ENCODE results near the gene PPP1CB. TPM values are rescaled to one million over a fixed set of nuclear protein-coding genes. Genes with fewer than 3 reads are reported as not detected.

PPP1CB gene
- polyA plus RNA-seq, 1 of the 3 experiments (the other 2 are of a cell fraction) = 24.7 TPM

DNA sequence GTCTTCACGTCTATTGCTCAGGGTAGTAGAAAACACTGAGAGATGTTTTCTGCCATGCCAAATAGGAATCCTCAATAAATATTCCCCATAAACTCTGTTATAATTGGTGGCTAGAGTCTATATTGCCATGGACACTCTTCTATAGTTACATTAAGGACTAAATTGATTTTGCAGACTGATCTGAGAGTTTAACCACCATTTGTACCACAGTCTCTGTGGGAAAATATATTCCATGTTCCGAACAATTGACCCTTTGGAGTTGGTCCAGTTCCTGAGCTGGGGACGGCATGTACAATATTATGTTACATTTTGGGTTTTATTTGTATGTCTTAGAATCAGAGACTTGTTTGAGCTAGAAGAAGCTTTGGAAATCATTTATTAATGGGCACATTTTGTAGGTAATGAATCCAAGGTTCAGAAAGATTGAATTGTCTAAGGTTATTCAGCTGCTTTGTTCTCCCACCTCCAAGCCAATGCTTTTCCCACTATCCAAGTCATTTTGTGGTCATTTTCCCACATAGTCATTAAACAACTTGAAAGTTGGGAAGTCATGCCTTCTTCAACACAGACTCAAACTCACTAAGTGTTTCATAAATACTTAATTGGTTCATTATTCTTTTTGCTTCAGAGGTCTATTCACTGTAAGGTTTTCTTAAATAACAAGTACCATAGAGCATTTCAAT is 5.1 kb upstream of the PPP1CB start (continued):
- TF ChIP-seq, protein P1, sequence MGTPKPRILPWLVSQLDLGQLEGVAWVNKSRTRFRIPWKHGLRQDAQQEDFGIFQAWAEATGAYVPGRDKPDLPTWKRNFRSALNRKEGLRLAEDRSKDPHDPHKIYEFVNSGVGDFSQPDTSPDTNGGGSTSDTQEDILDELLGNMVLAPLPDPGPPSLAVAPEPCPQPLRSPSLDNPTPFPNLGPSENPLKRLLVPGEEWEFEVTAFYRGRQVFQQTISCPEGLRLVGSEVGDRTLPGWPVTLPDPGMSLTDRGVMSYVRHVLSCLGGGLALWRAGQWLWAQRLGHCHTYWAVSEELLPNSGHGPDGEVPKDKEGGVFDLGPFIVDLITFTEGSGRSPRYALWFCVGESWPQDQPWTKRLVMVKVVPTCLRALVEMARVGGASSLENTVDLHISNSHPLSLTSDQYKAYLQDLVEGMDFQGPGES (IDR thresholded peaks at IDR 0.05; ENCODE audit: low read depth, low read length) = no peak
- no peak for TF ChIP-seq TCF12 (IDR thresholded peaks at IDR 0.05)
- TF ChIP-seq, protein P2, sequence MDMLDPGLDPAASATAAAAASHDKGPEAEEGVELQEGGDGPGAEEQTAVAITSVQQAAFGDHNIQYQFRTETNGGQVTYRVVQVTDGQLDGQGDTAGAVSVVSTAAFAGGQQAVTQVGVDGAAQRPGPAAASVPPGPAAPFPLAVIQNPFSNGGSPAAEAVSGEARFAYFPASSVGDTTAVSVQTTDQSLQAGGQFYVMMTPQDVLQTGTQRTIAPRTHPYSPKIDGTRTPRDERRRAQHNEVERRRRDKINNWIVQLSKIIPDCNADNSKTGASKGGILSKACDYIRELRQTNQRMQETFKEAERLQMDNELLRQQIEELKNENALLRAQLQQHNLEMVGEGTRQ (IDR thresholded peaks at IDR 0.05; ENCODE audit: borderline replicate concordance, low read depth, low read length) = no peak
- TF ChIP-seq RFX5 (IDR thresholded peaks at IDR 0.05; ENCODE audit: low read length) = no peak
- TF ChIP-seq EZH2phosphoT487 (IDR thresholded peaks at IDR 0.05; ENCODE audit: borderline replicate concordance, low read depth) = no peak
- no peak for TF ChIP-seq TAF1 (IDR thresholded peaks at IDR 0.05; ENCODE audit: borderline replicate concordance, low read depth, low read length)
- TF ChIP-seq EP300 (IDR thresholded peaks at IDR 0.05; ENCODE audit: borderline replicate concordance in 1 of 2, low read depth in 1 of 2, low read length in 1 of 2) = no peak
- TF ChIP-seq TEAD4 (IDR thresholded peaks at IDR 0.05; ENCODE audit: borderline replicate concordance, insufficient read depth) = no peak

DNA sequence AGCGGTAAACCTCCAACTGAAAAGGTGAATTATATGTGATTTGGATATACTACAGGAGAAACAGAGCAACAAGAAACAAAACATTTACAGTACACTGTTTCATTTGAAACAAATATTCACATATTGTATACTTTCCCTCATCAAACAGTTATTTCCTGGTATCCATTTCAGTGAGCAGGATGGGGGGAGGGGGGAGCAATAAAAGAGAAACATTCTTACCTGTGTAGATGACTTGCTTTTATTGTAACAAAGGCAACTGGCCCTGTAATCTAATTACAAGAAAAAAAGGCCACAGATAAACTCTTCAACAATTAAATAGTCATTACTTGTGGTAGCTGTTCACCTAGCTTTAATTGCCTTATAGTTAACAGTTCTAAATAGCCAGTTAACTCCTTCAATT is 3.9 kb upstream of the PPP1CB start:
- 95% methylated on average over 1 of the region's 1 CpG for WGBS (ENCODE audit: low lambda C conversion rate)
- Histone ChIP-seq H3K9me2 (no peaks in the 10 kb centered on the region), H3K4me3 (ENCODE audit: low read depth in 2 of 2, low read length in 1 of 2) (no peak overlapping the region), H2AFZ (ENCODE audit: low read depth) (no peak overlapping the region), H3K27ac (ENCODE audit: low read depth in 2 of 2, low read length in 1 of 2) (no peak overlapping the region), H3K27me3 (ENCODE audit: insufficient read depth) (no peaks in the 10 kb centered on the region), H3K36me3 (replicated peaks in 1 of 2; ENCODE audit: control insufficient read depth in 1 of 2, insufficient read depth in 2 of 2, low read length in 1 of 2) (no peaks in the 10 kb centered on the region), H3F3A (replicated peaks; ENCODE audit: insufficient read depth) (no peaks in the 10 kb centered on the region), H3K9me3 (no peaks in the 10 kb centered on the region), H3K4me2 (no peak overlapping the region), H3K9ac (no peak overlapping the region), H3K79me2 (ENCODE audit: insufficient read depth) (peaks cover 9% of the 10 kb centered on the region), H3K4me1 (ENCODE audit: control insufficient read depth in 1 of 2, insufficient read depth in 2 of 2, low read depth in 1 of 2, low read length in 1 of 2) (peaks cover 0 to 12% of the 10 kb centered on the region in 2 experiments; a peak in 2 of 4 replicates), H4K20me1 (ENCODE audit: insufficient read depth) (no peaks in the 10 kb centered on the region; the same call in 1 of the 2 replicates)
- ChIA-PET POLR2A (no interaction called here), CTCF (interaction anchor here (1.7 to 5.6 kb wide), 2 partner anchors 10 to 153 kb away, joined by 5 to 23 read pairs; no protein-coding TSS in a partner anchor)
- TF ChIP-seq, protein P3, sequence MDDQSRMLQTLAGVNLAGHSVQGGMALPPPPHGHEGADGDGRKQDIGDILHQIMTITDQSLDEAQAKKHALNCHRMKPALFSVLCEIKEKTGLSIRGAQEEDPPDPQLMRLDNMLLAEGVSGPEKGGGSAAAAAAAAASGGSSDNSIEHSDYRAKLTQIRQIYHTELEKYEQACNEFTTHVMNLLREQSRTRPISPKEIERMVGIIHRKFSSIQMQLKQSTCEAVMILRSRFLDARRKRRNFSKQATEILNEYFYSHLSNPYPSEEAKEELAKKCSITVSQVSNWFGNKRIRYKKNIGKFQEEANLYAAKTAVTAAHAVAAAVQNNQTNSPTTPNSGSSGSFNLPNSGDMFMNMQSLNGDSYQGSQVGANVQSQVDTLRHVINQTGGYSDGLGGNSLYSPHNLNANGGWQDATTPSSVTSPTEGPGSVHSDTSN (IDR thresholded peaks at IDR 0.05) = no peak
- DNase-seq = no peak

DNA sequence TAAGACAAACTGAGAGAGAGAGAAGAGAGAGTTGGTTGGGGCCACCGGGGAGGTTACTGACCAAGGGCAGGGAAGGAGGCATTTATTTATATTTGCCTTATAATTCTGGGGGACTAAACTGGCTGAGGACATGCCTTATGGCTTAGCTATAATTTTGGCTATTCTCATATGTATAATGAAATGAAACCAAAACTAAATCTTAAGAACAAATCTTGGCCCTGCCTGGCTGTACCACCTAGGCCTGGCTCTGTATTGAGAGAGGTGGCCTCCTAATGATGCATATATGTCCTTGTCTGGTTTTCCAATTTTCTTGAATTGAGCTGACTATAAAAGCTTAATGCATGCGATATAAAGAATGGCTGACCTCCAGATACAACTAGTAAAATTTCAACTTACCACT is 3.5 kb upstream of the PPP1CB start:
- 97% methylated on average over 2 of the region's 2 CpGs for WGBS (ENCODE audit: low lambda C conversion rate)
- no peak for DNase-seq
- Histone ChIP-seq H4K20me1 (ENCODE audit: insufficient read depth) (no peaks in the 10 kb centered on the region; the same call in 1 of the 2 replicates), H3K79me2 (ENCODE audit: insufficient read depth) (peaks cover 13% of the 10 kb centered on the region), H3K36me3 (replicated peaks in 1 of 2; ENCODE audit: control insufficient read depth in 1 of 2, insufficient read depth in 2 of 2, low read length in 1 of 2) (no peaks in the 10 kb centered on the region), H3K27ac (ENCODE audit: low read depth in 2 of 2, low read length in 1 of 2) (no peak overlapping the region), H3K4me2 (no peak overlapping the region), H2AFZ (ENCODE audit: low read depth) (no peak overlapping the region), H3K4me1 (ENCODE audit: control insufficient read depth in 1 of 2, insufficient read depth in 2 of 2, low read depth in 1 of 2, low read length in 1 of 2) (peaks cover 0 to 12% of the 10 kb centered on the region in 2 experiments; a peak in 2 of 4 replicates), H3K9me3 (no peaks in the 10 kb centered on the region), H3K9me2 (no peaks in the 10 kb centered on the region), H3K27me3 (ENCODE audit: insufficient read depth) (no peaks in the 10 kb centered on the region), H3K9ac (no peak overlapping the region), H3F3A (replicated peaks; ENCODE audit: insufficient read depth) (no peaks in the 10 kb centered on the region), H3K4me3 (ENCODE audit: low read depth in 2 of 2, low read length in 1 of 2) (no peak overlapping the region)
- ChIA-PET CTCF (interaction anchor here (1.7 to 5.6 kb wide), 2 partner anchors 11 to 153 kb away, joined by 5 to 23 read pairs; no protein-coding TSS in a partner anchor), POLR2A (no interaction called here)
- TF ChIP-seq, protein P2 (IDR thresholded peaks at IDR 0.05; ENCODE audit: borderline replicate concordance, low read depth, low read length) = no peak
- TF ChIP-seq NFIC (IDR thresholded peaks at IDR 0.05; ENCODE audit: borderline replicate concordance) (no peak), TEAD4 (IDR thresholded peaks at IDR 0.05; ENCODE audit: borderline replicate concordance, insufficient read depth) (no peak), FOXM1 (IDR thresholded peaks at IDR 0.05; ENCODE audit: low read depth) (no peak)
- TF ChIP-seq, protein P4, sequence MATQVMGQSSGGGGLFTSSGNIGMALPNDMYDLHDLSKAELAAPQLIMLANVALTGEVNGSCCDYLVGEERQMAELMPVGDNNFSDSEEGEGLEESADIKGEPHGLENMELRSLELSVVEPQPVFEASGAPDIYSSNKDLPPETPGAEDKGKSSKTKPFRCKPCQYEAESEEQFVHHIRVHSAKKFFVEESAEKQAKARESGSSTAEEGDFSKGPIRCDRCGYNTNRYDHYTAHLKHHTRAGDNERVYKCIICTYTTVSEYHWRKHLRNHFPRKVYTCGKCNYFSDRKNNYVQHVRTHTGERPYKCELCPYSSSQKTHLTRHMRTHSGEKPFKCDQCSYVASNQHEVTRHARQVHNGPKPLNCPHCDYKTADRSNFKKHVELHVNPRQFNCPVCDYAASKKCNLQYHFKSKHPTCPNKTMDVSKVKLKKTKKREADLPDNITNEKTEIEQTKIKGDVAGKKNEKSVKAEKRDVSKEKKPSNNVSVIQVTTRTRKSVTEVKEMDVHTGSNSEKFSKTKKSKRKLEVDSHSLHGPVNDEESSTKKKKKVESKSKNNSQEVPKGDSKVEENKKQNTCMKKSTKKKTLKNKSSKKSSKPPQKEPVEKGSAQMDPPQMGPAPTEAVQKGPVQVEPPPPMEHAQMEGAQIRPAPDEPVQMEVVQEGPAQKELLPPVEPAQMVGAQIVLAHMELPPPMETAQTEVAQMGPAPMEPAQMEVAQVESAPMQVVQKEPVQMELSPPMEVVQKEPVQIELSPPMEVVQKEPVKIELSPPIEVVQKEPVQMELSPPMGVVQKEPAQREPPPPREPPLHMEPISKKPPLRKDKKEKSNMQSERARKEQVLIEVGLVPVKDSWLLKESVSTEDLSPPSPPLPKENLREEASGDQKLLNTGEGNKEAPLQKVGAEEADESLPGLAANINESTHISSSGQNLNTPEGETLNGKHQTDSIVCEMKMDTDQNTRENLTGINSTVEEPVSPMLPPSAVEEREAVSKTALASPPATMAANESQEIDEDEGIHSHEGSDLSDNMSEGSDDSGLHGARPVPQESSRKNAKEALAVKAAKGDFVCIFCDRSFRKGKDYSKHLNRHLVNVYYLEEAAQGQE (IDR thresholded peaks at IDR 0.05; ENCODE audit: low read depth, low read length) = no peak
- TF ChIP-seq, protein P5, sequence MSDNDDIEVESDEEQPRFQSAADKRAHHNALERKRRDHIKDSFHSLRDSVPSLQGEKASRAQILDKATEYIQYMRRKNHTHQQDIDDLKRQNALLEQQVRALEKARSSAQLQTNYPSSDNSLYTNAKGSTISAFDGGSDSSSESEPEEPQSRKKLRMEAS (IDR thresholded peaks at IDR 0.05; ENCODE audit: low read depth) = no peak
- TF ChIP-seq, protein P1 (IDR thresholded peaks at IDR 0.05; ENCODE audit: low read depth, low read length) = no peak

All from SK-N-SH (cell line).